ENCODE data around the gene PIP4K2A. TPM values are rescaled to one million over a fixed set of nuclear protein-coding genes. Genes with fewer than 3 reads are reported as not detected.

PIP4K2A gene
- total RNA-seq, 1 experiment from 2014 or later: 40.5 TPM

GRCh38 chr10:22640359-22640758, 74.0 kb downstream of the PIP4K2A start:
- no peak for DNase-seq (ENCODE audit: low read depth)

- no peak for DNase-seq (ENCODE audit: low read depth)
These were observed 75.5 kb downstream of the PIP4K2A start for GRCh38 chr10:22638863-22639262.

GRCh38 chr10:22637491-22637890, 76.9 kb downstream of the PIP4K2A start:
- no peak for DNase-seq (ENCODE audit: low read depth)

- DNase-seq (ENCODE audit: low read depth): no peak
These were observed 78.7 kb downstream of the PIP4K2A start for GRCh38 chr10:22635650-22636049.

- DNase-seq (ENCODE audit: low read depth): no peak
These were observed 79.5 kb downstream of the PIP4K2A start for GRCh38 chr10:22634606-22635459.

GRCh38 chr10:22634093-22634492, 80.3 kb downstream of the PIP4K2A start:
- DNase-seq (ENCODE audit: low read depth): no peak

- no peak for DNase-seq (ENCODE audit: low read depth)
These were observed 80.8 kb downstream of the PIP4K2A start for GRCh38 chr10:22633528-22633927.

- no peak for DNase-seq (ENCODE audit: low read depth)
These were observed 81.3 kb downstream of the PIP4K2A start for GRCh38 chr10:22633106-22633505.

- peak; percentile 59 for DNase-seq (ENCODE audit: low read depth)
These were observed 82.6 kb downstream of the PIP4K2A start for GRCh38 chr10:22631646-22632278.

GRCh38 chr10:22631185-22631584, 83.2 kb downstream of the PIP4K2A start:
- DNase-seq (ENCODE audit: low read depth): no peak

- DNase-seq (ENCODE audit: low read depth): peak; percentile 71
These were observed 83.9 kb downstream of the PIP4K2A start for GRCh38 chr10:22630234-22631174.

GRCh38 chr10:22629852-22630233, 84.5 kb downstream of the PIP4K2A start:
- DNase-seq (ENCODE audit: low read depth): no peak

GRCh38 chr10:22629126-22629525, 85.3 kb downstream of the PIP4K2A start:
- DNase-seq (ENCODE audit: low read depth): no peak

GRCh38 chr10:22628309-22628708, 86.1 kb downstream of the PIP4K2A start:
- no peak for DNase-seq (ENCODE audit: low read depth)

- no peak for DNase-seq (ENCODE audit: low read depth)
These were observed 87.6 kb downstream of the PIP4K2A start for GRCh38 chr10:22626784-22627183.

GRCh38 chr10:22625516-22626290, 88.7 kb downstream of the PIP4K2A start:
- DNase-seq (ENCODE audit: low read depth): no peak

- peak; percentile 84 for DNase-seq (ENCODE audit: low read depth)
These were observed 90.1 kb downstream of the PIP4K2A start for GRCh38 chr10:22624287-22624738.

GRCh38 chr10:22623633-22624253, 90.6 kb downstream of the PIP4K2A start:
- DNase-seq (ENCODE audit: low read depth): no peak

- DNase-seq (ENCODE audit: low read depth): no peak
These were observed 92.1 kb downstream of the PIP4K2A start for GRCh38 chr10:22622242-22622806.

GRCh38 chr10:22621726-22622125, 92.7 kb downstream of the PIP4K2A start:
- DNase-seq (ENCODE audit: low read depth): no peak
